Umbilical cord (tissue), 2 donors: ENCODE data around the gene ARHGAP1. TPM values are rescaled to one million over a fixed set of nuclear protein-coding genes. Genes with fewer than 3 reads are reported as not detected.

Experiments
- DNase-seq: peaks from one replicate; pipeline ENCODE4 v3.0.0-alpha.2; 2015; ENCODE audit warnings: low spot score
- total RNA-seq: library from RNA; depleted of rRNA; stranded (reverse); fragments of >200 nt; gene quantifications from one replicate; pipeline ENCODE4 v1.2.3, GENCODE V29; 2014; ENCODE audit warnings: low replicate concordance; ENCODE audit not compliant: insufficient read depth

Gene ARHGAP1
- total RNA-seq, 1 donor from 2014 or later, result 41.9 TPM

DNA sequence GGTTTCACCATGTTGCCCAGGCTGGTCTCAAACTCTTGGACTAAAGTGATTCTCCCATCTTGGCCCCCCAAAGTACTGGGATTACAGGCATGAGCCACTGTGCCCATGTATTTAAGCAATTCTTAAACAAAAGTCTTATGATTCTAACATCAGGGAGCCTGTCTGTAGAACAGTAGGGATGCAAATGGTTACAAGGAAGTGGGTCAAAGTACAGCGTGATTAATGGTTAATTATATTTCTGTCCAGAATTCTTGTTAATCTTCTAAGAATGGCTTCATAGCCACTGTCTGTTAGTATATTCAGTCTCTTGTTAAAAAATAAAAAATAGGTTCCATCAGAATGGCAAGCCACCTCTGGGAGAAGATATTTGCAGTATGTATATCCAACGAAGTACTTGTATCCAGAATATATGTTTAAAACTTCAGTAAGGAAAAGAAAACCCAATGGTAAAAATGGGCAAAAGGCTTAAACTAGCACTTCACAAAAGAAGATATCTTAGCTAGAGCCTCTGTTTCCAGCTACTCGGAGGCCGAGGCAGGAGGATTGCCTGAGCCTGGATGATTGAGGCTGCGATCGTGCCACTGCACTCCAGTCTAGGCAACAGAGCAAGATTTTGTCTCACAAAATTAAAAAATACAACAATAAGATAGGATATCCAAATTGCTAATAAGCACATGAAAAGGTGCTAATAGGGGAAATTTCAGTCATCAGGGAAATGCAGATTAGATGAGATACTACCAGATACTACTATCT lies 60.2 kb downstream of the ARHGAP1 start:
- DNase-seq, result no peak

GRCh38 chr11:46639197-46639839 lies 61.1 kb downstream of the ARHGAP1 start:
- no peak for DNase-seq

DNA sequence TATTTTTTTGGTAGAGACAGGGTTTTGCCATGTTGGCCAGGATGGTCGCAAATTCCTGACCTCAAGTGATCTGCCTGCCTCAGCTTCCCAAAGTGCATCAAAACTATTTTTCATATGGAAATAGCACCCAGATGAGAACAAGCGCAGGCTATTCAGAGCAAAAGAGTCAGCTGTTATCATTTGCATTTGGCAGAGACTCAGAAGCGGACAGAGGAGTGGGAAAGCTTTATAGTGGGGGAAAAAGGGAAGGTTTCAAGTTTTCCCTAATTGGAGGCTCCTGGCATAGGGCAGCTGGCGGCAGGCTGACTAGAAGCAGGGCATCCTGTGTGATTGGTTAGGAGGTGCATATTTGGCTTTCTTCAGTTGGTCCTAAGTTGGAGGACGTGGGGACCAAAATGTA lies 62.9 kb downstream of the ARHGAP1 start:
- DNase-seq, result no peak

DNA sequence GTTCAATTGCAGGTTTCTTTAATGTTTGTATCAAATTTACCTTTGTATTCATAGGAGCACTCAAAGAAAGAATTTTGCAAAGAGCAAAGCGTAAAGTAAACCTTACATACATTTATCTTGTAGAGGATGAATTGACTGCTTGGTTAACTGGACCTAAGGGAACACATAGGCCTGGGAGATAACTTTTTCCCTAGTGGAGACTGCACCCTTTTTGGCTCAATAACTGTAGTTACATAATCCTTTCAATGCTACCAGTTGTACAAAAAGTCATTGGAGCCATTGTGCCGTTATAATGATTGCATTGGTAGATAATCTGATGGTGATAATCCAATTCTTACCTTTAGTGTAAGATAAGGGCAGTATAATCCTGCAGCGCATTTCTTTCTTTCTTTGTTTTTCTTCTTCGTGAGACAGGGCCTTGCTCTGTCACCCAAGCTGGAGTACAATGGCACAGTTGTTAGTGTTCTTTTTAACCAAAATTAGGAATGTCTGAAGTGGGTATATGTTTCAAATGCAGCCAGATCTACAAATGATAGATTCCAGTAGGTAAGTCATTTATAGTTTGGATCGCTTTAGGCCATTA lies 64.8 kb downstream of the ARHGAP1 start:
- no peak for DNase-seq

DNA sequence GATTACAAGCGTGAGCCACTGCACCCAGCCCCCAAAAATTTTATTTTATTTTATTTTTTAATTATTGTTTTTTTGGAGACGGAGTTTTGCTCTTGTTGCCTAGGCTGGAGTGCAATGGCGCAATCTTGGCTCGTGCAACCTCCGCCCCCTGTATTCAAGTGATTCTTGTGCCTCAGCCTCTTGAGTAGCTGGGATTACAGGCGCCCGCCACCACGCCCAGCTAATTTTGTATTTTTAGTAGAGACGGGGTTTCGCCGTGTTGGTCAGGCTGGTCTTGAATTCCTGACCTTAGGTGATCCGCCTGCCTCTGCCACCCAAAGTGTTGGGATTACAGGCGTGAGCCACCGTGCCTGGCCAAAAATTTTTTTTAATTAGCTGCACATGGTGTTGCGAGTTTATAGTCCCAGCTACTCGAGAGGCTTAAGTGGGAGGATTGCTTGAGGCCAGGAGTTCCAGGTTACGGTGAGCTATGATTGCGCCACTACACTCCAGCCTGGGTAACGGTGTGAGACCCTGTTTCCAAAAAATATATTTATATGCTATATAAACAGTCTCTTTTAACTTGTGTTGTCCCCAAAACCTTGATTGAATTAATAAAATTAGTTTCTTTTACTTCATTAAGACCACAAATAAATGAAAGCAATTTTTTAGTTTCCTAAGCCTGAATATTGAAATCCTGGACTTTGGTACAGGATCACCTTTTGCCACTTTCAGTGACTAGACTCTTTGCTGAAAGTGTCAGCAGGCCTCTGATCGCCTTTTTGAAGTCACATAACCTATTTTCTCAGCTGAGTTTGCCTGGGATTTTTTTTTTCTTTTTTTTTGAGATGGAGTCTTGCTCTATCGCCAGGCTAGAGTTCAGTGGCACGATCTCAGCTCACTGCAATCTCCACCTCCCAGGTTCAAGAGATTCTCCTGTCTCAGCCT lies 66.9 kb downstream of the ARHGAP1 start:
- DNase-seq, result no peak

DNA sequence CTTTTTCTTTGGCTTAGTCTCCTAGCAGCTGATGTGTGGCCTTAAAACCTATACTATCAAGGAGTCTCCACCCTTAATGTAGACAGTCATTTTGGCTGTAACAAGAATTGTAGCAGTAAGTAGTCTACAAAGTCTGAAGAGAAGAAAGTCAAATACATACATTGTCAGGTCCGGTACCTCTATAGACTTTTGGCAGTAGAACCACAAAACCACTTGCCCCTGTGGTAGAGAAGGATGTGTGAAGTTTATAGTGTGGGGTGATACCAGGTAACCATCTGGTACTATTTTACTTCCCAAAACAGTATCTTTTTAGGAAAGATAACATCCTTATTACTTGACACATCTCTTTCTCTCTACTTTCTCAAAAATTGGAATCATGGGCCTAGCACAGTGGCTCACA lies 67.9 kb downstream of the ARHGAP1 start:
- no peak for DNase-seq

DNA sequence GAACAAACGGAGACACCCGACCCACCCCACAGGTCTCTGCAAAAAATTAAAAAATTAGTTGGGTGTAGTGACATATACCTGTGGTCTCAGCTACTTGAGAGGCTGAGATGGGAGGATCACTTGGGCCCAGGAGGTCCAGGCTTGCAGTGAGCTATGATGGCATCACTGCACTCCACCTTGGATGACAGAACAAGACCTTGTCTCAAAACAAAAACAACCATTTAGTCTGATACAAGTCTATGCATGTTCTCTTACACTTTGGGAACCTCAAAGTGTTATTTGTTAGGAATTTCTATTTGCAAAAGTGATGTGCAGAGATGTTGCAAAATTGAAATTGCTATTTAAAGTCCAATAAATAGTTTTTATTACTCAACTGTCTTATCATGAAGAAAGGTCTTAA lies 68.7 kb downstream of the ARHGAP1 start:
- DNase-seq, result no peak

- no peak for DNase-seq
Observed at GRCh38 chr11:46630237-46630636, 70.2 kb downstream of the ARHGAP1 start.

- no peak for DNase-seq
Observed at GRCh38 chr11:46628961-46629360, 71.5 kb downstream of the ARHGAP1 start.

Other genes with a start within 250 kb of the ARHGAP1 start
- gene AMBRA1, start 106.6 kb downstream of the ARHGAP1 start, total RNA-seq, result 48.6 TPM
- 0.24 TPM for gene HARBI1, start 83.4 kb downstream of the ARHGAP1 start, total RNA-seq
- gene ATG13, start 83.1 kb downstream of the ARHGAP1 start, total RNA-seq, result 37.6 TPM
- gene ZNF408, start 412 bp upstream of the ARHGAP1 start, total RNA-seq, result 4.1 TPM
- gene F2, start 18.6 kb upstream of the ARHGAP1 start, total RNA-seq, result not detected
- 31.5 TPM for gene CKAP5, start 145.7 kb upstream of the ARHGAP1 start, total RNA-seq
- 4.1 TPM for gene LRP4, start 217.9 kb upstream of the ARHGAP1 start, total RNA-seq
- gene CSTPP1, start 236.1 kb upstream of the ARHGAP1 start, total RNA-seq, result 51.8 TPM